Esophagus squamous epithelium (tissue), 5 donors: Measurements from ENCODE around the gene DAPK1. TPM values are rescaled to one million over a fixed set of nuclear protein-coding genes. Genes with fewer than 3 reads are reported as not detected.

Experiments
- DNase-seq: peaks from one replicate; lab custom pipeline; 2025; lab: John Stamatoyannopoulos, UW
- H3K27ac ChIP-seq, 4 donors: fragments of 200-600 bp; sonication (generic); one replicate each; pipeline ENCODE4 v1.5.1; 2016 to 2019; ENCODE audit warnings: mild to moderate bottlenecking in 1 of 4
- H3K27me3 ChIP-seq, 4 donors: fragments of 200-600 bp; sonication (generic); 1 replicate in 3 of 4; 2 replicates in 1 of 4; pipeline versions ENCODE4 v1.5.1 to v1.6.0; 2017 to 2021; ENCODE audit warnings: antibody characterized with exemption in 1 of 4
- H3K36me3 ChIP-seq, 3 donors: fragments of 200-600 bp; sonication (generic); one replicate each; pipeline ENCODE4 v1.5.1; 2016 to 2019
- H3K4me1 ChIP-seq, 3 donors: fragments of 200-600 bp; sonication (generic); one replicate each; pipeline ENCODE4 v1.5.1; 2017 to 2019
- H3K4me3 ChIP-seq, 4 donors: fragments of 200-600 bp; sonication (generic); 1 replicate in 3 of 4; 2 replicates in 1 of 4; pipeline ENCODE4 v1.5.1; 2016 to 2019; ENCODE audit warnings: mild to moderate bottlenecking in 2 of 4, moderate library complexity in 1 of 4
- H3K9me3 ChIP-seq, 3 donors: fragments of 200-600 bp; sonication (generic); one replicate each; pipeline ENCODE4 v1.5.1; 2016 to 2019
- CTCF ChIP-seq, 6 experiments: fragments of 450-650 bp in 4 of 6; fragments of 200-600 bp in 2 of 6; sonication (generic) in 2 of 6; IDR thresholded peaks; one replicate each; pipeline ENCODE4 v1.5.1; 2016 to 2019; ENCODE audit warnings: antibody characterized with exemption in 6 of 6, mild to moderate bottlenecking in 4 of 6, moderate library complexity in 4 of 6
- POLR2A ChIP-seq, 4 donors: fragments of 450-650 bp; IDR thresholded peaks; one replicate each; pipeline ENCODE4 v1.6.1; 2017; ENCODE audit warnings: antibody characterized with exemption in 4 of 4, mild to moderate bottlenecking in 4 of 4, moderate library complexity in 3 of 4
- WGBS, 2 donors: methylation state at CpG; one replicate each; pipeline ENCODE4 v1.1.5; 2018; 5-methylcytosine and 5-hydroxymethylcytosine counted together
- intact Hi-C: fragments of 100-400 bp; cut with DNase I; formaldehyde crosslinking; loops from one replicate; pipeline ENCODE4 v1.15.0; 2022
- total RNA-seq, 4 donors: library from RNA; depleted of rRNA; stranded (reverse); fragments of >200 nt; gene quantifications; one replicate each; pipeline ENCODE4 v1.1.0, GENCODE V29; 2016
- donor health status: DM: yes; HTN: yes; CAD: no.

The DAPK1 gene
- total RNA-seq, 4 donors from 2014 or later = 2.2 to 14.5 (median 5.5) TPM

DNA sequence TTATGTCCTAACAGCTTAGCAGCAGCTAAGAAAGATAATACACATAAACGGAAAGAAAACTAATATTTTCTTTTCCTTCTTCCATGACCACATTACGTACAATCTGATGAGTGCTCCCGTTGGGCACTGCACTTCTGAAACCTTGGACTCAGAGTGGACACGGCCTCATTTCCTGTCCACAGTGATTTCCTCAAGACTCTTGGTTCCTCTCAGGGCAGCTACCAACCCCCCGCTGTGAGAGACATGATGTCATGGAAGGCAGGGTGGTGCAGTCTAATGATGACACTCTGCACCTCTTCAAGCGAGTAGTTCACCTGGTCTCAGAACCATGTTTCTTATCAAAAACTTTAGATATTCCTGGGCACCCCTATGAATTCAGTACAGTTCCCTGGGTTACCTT lies 159.5 kb downstream of the DAPK1 start:
- H3K27ac ChIP-seq = no peak overlapping the region
- no peak for DNase-seq
- intact Hi-C loops = loop anchor here (5.0 kb wide), 1 partner anchor 320 kb away; no protein-coding TSS in a partner anchor
- H3K4me1 ChIP-seq = peaks cover 0 to 6% (median 0%) of the 10 kb centered on the region in 3 donors
- WGBS, 2 donors = 77 to 79% methylated on average over 6 of the region's 6 CpGs
- no peak overlapping the region for H3K4me3 ChIP-seq
- H3K9me3 ChIP-seq = no peaks in the 10 kb centered on the region
- H3K27me3 ChIP-seq = no peaks in the 10 kb centered on the region
- H3K36me3 ChIP-seq = peaks cover 0 to 10% (median 0%) of the 10 kb centered on the region in 3 donors
- TF ChIP-seq CTCF (IDR thresholded peaks at IDR 0.05) = no peak
- TF ChIP-seq POLR2A (IDR thresholded peaks at IDR 0.05) = no peak

GRCh38 chr9:87657893-87658292 lies 160.2 kb downstream of the DAPK1 start:
- no peak for TF ChIP-seq POLR2A (IDR thresholded peaks at IDR 0.05)
- TF ChIP-seq CTCF (IDR thresholded peaks at IDR 0.05) = no peak
- no peak for DNase-seq
- H3K4me1 ChIP-seq = peaks cover 0 to 6% (median 0%) of the 10 kb centered on the region in 3 donors
- H3K9me3 ChIP-seq = no peaks in the 10 kb centered on the region
- no peak overlapping the region for H3K27ac ChIP-seq
- no peaks in the 10 kb centered on the region for H3K27me3 ChIP-seq
- H3K36me3 ChIP-seq = peaks cover 0 to 10% (median 0%) of the 10 kb centered on the region in 3 donors
- 85 to 86% methylated on average over 9 to 14 of the region's 16 CpGs for WGBS, 2 donors
- H3K4me3 ChIP-seq = no peak overlapping the region
- intact Hi-C loops = loop anchor here (5.0 kb wide), 1 partner anchor 321 kb away; no protein-coding TSS in a partner anchor

DNA sequence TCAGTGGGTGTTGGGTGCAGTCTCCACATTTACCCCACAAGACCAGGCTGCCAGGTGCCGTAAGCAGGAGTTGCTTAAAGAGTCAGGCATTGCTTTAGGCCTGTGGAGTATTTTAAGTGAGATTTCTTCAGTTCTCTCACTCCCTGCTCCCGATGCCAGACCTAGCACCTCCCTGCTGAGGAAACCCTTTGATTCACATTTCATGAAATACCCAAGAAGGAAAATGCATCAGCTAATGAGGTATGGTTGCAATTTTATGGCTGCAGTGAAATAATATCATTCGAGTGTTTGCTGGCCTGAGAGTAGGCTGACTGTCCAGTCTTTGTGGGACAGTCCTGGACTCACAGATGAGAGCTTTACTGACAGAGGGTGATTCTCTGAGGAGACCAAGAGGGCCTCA lies 160.8 kb downstream of the DAPK1 start:
- TF ChIP-seq POLR2A (IDR thresholded peaks at IDR 0.05) (no peak), CTCF (IDR thresholded peaks at IDR 0.05) (no peak)
- no peak for DNase-seq
- WGBS, 2 donors = 78 to 89% methylated on average over 2 to 3 of the region's 3 CpGs
- intact Hi-C loops = loop anchor here (5.0 kb wide), 1 partner anchor 321 kb away; no protein-coding TSS in a partner anchor
- H3K27ac ChIP-seq = no peak overlapping the region
- no peaks in the 10 kb centered on the region for H3K9me3 ChIP-seq
- peaks cover 0 to 10% (median 0%) of the 10 kb centered on the region in 3 donors for H3K36me3 ChIP-seq
- H3K4me1 ChIP-seq = peaks cover 0 to 6% (median 0%) of the 10 kb centered on the region in 3 donors
- H3K27me3 ChIP-seq = no peaks in the 10 kb centered on the region
- H3K4me3 ChIP-seq = no peak overlapping the region

DNA sequence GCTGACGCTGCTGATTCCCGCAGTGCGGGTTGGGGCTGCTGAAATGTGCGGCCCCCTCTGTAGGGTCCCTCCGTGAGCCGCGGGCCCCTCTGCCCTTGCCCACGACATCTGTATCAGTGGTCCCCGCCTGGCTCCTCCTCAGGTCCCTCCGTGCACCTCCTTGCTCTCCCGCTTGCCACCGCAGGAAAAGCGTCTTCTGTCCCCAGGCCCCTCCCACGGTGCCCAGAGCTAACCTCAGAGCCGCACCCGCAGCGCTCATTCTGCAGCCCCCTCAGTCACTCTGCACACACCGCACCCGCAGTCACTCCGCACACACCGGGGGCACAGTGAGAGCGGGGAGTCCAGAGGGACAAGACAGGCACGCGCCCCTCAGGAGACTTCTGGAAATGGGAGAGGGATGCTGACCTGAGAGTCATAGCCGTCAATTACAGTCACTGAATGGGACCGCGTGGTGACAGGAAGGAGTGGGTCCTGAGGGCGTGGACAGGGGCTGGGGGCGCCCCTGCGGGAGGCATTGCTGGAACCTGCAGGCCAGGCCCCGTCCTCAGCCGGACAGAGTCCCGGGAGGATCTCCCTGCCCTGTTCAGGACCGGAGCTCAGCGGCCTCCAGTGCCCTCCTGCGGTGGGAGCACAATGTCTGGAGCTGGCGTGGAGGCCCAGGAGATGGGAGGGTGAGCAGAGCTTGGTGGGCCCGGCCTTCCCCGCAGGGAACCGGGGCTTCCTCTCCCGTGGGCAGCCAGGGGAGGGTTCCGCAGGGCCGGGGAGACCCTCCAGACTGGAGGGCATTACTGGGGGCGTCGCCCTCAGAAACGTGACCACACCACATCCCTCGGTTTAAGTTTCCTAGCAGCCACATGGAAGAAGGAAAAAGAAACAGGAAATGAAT lies 162.1 kb downstream of the DAPK1 start:
- WGBS, 2 donors = 90 to 94% methylated on average over 20 to 33 of the region's 47 CpGs
- no peaks in the 10 kb centered on the region for H3K9me3 ChIP-seq
- DNase-seq = no peak
- peaks cover 0 to 6% (median 0%) of the 10 kb centered on the region in 3 donors for H3K4me1 ChIP-seq
- no peak overlapping the region for H3K27ac ChIP-seq
- H3K4me3 ChIP-seq = no peak overlapping the region
- no peak for TF ChIP-seq POLR2A (IDR thresholded peaks at IDR 0.05)
- no peak for TF ChIP-seq CTCF (IDR thresholded peaks at IDR 0.05)
- peaks cover 0 to 10% (median 0%) of the 10 kb centered on the region in 3 donors for H3K36me3 ChIP-seq
- H3K27me3 ChIP-seq = no peaks in the 10 kb centered on the region
- intact Hi-C loops = loop anchor here (5.0 kb wide), 1 partner anchor 322 kb away; no protein-coding TSS in a partner anchor

GRCh38 chr9:87661241-87661640 lies 163.6 kb downstream of the DAPK1 start:
- intact Hi-C loops = no loop called here
- peaks cover 0 to 10% (median 0%) of the 10 kb centered on the region in 3 donors for H3K36me3 ChIP-seq

More at GRCh38 chr9:87661241-87661640, 163.6 kb downstream of the DAPK1 start:
- 67 to 89% methylated on average over 1 of the region's 1 CpG for WGBS, 2 donors
- no peak overlapping the region for H3K4me3 ChIP-seq
- peaks cover 0 to 5% (median 0%) of the 10 kb centered on the region in 3 donors for H3K4me1 ChIP-seq
- no peaks in the 10 kb centered on the region for H3K9me3 ChIP-seq
- no peak overlapping the region for H3K27ac ChIP-seq
- TF ChIP-seq POLR2A (IDR thresholded peaks at IDR 0.05) (no peak), CTCF (IDR thresholded peaks at IDR 0.05) (no peak)
- no peaks in the 10 kb centered on the region for H3K27me3 ChIP-seq
- DNase-seq = no peak
